GM18499 (cell line): ENCODE results near the gene OLFML2A.
"Not testable (repeated sequence)": the region's sequence is repeated elsewhere in the genome, so short reads cannot be mapped to it uniquely, and the experiment has no call there.

Experiments
- ATAC-seq: cut with Tn5 transposase; IDR thresholded peaks from one replicate; pipeline ENCODE4 v1.9.1; 2021; ENCODE audit warnings: moderate number of reproducible peaks; ENCODE audit not compliant: insufficient read depth, unreplicated experiment

Gene OLFML2A

GRCh38 chr9:124776954-124777648 is at the start of gene OLFML2A:
Gene OLFML2A (plus strand): TSS chr9:124777133. CDS start chr9:124777271, 138 bp downstream.
- ATAC-seq, result no peak

DNA sequence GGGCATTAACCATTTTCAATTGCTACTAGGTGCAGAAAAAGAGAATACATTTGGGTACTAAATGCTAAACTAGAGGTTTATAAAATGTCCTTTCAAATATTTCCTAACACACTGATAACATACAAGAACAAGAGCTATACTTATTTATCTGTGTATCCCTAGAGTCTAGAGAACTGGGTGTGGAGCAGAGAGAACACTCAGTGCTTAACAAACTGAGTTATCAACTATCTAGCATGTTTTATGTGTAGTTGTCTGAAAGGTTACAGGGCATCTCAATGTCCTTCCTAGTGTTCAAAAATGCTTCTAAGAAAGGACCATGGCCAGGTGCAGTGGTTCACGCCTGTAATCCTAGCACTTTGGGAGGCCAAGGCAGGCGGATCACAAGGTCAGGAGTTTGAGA is 46.2 kb upstream of the OLFML2A start:
- ATAC-seq, result no peak

GRCh38 chr9:124733964-124734740 is 42.8 kb upstream of the OLFML2A start:
- ATAC-seq, result no peak

GRCh38 chr9:124734741-124735083 is 42.2 kb upstream of the OLFML2A start:
- not testable (repeated sequence) for ATAC-seq

GRCh38 chr9:124735121-124735520 is 41.8 kb upstream of the OLFML2A start:
- no peak for ATAC-seq

DNA sequence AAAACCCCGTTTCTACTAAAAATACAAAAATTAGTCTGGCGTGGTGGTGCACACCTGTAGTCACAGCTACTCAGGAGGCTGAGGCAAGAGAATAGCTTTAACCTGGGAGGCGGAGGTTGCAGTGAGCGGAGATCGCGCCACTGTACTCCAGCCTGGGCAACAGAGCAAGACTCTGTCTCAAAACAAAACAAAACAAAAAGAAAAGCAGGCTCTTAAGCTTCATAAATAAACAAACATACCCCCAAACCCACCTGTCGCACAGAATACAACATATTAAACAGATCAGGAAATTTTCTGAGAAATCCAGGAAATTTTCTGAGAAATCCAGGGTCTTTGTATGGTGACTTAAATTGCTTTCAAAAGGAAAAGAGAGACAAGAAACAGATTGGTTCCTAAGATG is 38.9 kb upstream of the OLFML2A start:
- ATAC-seq, result not testable (repeated sequence)

DNA sequence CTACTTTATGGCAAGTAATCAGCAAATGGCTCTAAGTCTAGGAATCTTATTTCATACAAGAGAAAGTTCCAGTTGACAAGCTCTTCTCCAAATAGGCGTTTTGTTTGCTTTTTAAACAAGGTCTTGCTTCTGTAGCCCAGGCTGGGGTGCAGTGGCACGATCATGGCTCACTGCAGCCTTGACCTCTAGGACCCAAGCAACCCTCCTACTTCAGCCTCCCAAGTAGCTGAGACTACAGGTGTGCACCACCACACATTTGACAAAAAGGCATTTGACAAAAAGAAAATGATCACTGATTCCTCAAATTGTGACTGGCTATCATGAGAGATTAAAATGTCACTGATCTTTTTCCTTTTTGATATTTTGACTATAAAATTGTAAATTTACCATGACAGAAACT is 37.6 kb upstream of the OLFML2A start:
- no peak for ATAC-seq

DNA sequence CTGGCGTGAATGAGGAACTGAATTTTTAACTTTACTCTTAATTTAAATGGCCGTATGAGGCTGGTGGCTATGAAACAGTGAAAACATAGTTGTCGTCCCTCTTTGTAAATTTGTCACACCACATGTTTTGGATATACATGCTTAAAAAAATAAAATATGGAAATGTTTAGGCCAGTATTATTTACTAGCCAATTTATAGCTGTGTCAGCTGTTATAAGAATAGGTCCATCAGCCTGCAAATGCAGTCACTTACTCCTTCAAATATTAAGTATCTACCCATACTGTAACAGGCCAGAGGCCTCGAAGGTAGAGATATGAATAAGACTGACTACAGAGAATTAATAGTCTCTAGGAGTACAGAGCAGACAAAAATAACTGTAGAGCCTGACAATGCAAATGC is 35.8 kb upstream of the OLFML2A start:
- ATAC-seq, result no peak

GRCh38 chr9:124741662-124742061 is 35.3 kb upstream of the OLFML2A start:
- no peak for ATAC-seq

- ATAC-seq, result no peak
Observed at GRCh38 chr9:124742940-124743339, 34.0 kb upstream of the OLFML2A start.

DNA sequence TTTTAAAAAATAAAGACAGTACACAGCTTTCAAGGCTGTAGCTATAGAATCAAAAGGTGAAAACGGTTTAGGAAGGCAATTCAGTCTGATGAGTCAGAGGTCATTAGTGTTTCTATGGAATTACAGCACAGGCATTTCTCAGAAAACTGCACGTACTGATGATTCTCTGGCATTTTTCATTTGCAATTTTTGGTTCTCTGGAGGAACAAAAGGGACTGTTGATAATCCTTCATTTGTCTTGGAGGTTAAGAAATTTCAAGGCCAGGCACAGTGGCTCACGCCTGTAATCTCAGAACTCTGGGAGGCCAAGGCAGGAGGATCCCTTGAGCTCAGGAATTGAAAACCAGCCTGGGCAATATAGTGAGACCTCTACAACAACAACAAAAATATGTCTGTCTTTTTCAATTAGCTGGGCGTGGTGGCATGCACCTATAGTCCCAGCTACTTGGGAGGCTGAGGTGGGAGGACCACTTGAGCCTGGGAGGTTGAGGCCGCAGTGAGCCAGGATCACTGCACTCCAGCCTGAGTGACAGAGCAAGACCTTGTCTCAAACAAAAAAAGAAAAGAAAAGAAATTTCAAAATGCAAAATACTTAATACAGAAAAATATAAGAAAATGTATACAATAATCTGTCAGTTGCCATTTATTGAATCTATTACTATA is 33.1 kb upstream of the OLFML2A start:
- no peak for ATAC-seq

- ATAC-seq, result no peak
Observed at GRCh38 chr9:124747065-124747464, 29.9 kb upstream of the OLFML2A start.

GRCh38 chr9:124749284-124749683 is 27.6 kb upstream of the OLFML2A start:
- ATAC-seq, result no peak

DNA sequence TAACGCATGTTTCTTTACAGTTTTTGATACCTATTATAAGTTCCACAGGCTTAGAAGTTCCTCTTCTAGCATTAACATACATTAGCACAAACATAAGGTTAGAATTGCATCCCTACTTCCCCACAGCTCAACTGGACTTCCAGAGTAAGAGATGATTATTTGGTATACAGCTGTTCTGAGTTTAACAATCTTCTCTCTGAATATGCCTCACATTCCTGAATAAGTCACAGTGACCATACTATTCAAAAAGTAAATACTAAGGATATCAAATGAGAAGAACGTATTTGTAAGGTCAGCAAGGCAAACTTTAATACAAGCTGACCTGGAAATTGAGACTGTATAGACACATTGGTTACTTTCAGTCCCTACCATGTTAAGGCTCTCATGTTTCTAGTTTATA is 27.2 kb upstream of the OLFML2A start:
- no peak for ATAC-seq

DNA sequence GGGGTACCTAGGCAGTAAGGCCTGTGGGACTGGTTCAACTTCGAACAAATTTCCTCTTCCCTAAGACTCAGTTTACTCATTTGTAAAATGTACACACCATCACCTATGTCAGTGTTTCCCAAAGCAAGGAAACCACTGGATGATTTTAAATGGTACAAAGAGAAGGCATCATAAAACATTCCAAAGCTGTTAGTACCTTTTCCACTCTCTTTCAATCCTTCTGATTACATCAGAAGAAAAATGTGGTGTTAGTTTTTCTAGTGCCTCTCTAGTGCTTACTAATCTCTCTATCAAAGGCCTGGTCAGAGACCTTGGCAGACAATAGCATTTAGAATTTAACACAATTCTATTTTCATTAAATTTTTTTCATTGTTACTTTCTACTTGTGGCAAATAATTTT is 24.0 kb upstream of the OLFML2A start:
- ATAC-seq, result no peak

DNA sequence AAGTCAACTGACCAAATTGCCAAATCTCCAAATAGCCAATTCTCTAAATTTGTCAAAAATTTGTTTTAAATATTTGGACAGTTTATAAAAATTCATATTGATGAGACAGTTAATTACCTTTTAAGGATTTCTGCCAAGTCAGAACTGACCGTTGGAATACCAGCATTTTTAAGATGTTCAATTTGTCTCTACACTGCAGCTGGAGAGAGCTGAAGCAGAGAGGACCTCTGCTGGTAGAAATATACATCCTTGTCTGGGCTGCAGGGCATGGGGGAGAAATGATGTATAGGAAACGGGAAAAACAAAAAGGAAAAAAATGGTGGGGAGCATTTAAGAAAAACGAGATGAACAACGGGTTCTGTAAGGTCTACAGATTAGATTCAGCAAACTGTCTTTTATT is 22.6 kb upstream of the OLFML2A start:
- ATAC-seq, result no peak

DNA sequence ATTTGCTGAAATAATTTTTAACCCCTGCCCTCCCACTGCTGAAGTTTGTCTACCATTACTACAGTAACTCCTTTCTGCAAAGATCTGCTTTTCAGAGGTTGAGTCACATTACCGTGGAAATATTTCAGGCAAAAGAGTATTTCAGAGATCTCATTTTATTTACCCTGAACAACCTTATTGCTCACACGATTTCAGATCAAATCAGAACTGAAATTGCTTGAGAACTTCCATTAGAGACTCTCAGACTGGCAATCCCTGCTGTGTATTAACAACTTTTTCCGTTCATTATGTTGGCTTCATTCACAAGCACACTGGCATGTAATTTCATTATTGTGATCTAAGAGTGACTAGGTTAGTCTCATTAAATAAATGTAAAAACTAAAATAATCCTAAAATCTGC is 21.9 kb upstream of the OLFML2A start:
- no peak for ATAC-seq

DNA sequence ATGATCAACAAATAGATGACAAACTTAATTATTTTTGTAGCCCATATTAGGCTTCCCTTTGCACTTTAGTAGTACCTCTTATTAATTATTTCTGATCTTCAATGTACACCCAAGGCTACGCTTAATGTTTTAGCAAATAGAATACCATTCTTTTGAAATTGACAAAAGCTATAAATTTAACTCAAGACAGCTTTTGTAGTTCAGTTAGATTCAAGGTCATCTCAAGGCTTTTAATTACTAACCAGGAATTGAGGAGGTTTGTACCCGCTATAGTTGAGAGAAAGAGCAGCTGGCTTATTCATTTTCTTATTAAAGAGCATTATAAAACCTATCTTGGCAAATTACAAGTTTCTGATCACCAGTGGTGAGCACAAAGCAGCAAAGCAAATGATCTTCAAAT is 20.9 kb upstream of the OLFML2A start:
- ATAC-seq, result no peak

DNA sequence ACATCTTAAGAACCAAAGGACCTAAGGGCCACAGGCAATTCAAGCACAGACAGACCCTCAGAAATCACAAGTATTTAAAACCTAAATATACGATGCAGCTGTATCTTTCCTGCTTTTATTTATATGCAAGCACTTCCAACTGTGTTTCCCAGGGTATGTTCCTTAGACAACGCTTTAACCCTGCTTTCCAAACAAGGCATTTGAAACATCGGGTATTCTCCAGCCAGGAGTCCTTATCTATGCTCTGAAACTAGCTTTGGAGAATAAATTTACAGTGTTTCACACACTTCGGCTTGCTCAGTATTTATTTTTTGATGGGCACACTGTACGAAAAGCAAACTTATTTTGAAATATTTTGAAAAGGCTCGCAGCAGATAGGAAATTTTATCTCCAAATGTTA is 19.3 kb upstream of the OLFML2A start:
- no peak for ATAC-seq

GRCh38 chr9:124758061-124758460 is 18.9 kb upstream of the OLFML2A start:
- ATAC-seq, result no peak

DNA sequence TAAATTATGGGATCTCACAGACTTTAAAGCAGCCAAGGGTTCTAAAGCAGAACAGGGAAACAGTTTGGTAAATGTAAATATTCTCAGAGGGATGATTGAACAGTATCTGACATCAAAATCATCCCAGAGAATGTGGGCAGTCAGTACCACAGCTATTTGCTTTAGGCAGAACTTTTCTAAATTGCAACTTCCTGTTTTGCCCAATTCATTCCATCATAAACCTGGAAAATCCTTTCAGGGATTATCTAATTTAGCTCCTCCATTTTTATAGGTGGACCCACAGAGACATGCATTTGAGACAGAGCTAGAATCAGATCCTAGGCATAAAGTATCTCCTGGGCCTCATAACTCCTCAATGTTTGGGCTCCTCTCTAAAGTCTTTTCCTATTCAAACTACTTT is 18.2 kb upstream of the OLFML2A start:
- ATAC-seq, result no peak
